AG04449 (cell line): ENCODE results near the gene ZBTB16.
"Not testable (repeated sequence)": the region's sequence is repeated elsewhere in the genome, so short reads cannot be mapped to it uniquely, and the experiment has no call there.

Source experiments
- CTCF ChIA-PET: fragments of 350-600 bp; formaldehyde crosslinking; extraction: SDS; loops from one replicate; lab custom pipeline; 2021; ENCODE audit warnings: antibody characterized with exemption; lab: Yijun Ruan, JAX
- POLR2A ChIA-PET: fragments of 400-600, 350-600 bp; formaldehyde crosslinking; extraction: SDS; loops from one replicate; lab custom pipeline; 2020; ENCODE audit warnings: antibody characterized with exemption, inconsistent platforms; lab: Yijun Ruan, JAX
- DNase-seq: peaks from one replicate; pipeline ENCODE4 v3.0.0-alpha.2; 2010; ENCODE audit warnings: low read depth, low spot score
- H3K4me3 ChIP-seq: 2 replicates; pipeline ENCODE4 v1.5.1; 2011; ENCODE audit warnings: low read depth, mild to moderate bottlenecking, control low read depth, low read length
- CTCF ChIP-seq: IDR thresholded peaks from one replicate; pipeline ENCODE4 v1.5.1; 2011; ENCODE audit warnings: mild to moderate bottlenecking, moderate library complexity, low read length, control low read depth, inconsistent platforms; ENCODE audit not compliant: insufficient read depth; ENCODE audit errors: missing control alignments

ZBTB16 gene

GRCh38 chr11:114049050-114049449, 10.5 kb upstream of the ZBTB16 start:
- TF ChIP-seq CTCF, result no peak
- CTCF ChIA-PET, result no interaction called here
- POLR2A ChIA-PET, result no interaction called here
- DNase-seq, result no peak
- no peak overlapping the region for H3K4me3 ChIP-seq

- DNase-seq, CTCF ChIA-PET, POLR2A ChIA-PET, H3K4me3 ChIP-seq: not testable (repeated sequence)
Observed at GRCh38 chr11:114049766-114050165, 9.7 kb upstream of the ZBTB16 start.

GRCh38 chr11:114050258-114050927, 9.1 kb upstream of the ZBTB16 start:
- ChIA-PET CTCF (no interaction called here), POLR2A (no interaction called here)
- no peak for TF ChIP-seq CTCF
- no peak for DNase-seq
- no peak overlapping the region for H3K4me3 ChIP-seq

- TF ChIP-seq CTCF, result no peak
- DNase-seq, result no peak
- ChIA-PET POLR2A (no interaction called here), CTCF (interaction anchor here (1.5 kb wide), 1 partner anchor 210 kb away, joined by 3 read pairs; no protein-coding TSS in a partner anchor)
- H3K4me3 ChIP-seq, result no peak overlapping the region
Observed at GRCh38 chr11:114051558-114051957, 8.0 kb upstream of the ZBTB16 start.

- TF ChIP-seq CTCF, result no peak
- POLR2A ChIA-PET, result no interaction called here
- no peak for DNase-seq
- CTCF ChIA-PET, result interaction anchor here (1.5 kb wide), 1 partner anchor 209 kb away, joined by 3 read pairs; no protein-coding TSS in a partner anchor
- H3K4me3 ChIP-seq, result no peak overlapping the region
Observed at GRCh38 chr11:114052160-114052559, 7.4 kb upstream of the ZBTB16 start.

- H3K4me3 ChIP-seq, result no peak overlapping the region
- no peak for TF ChIP-seq CTCF
- no peak for DNase-seq
- ChIA-PET POLR2A (no interaction called here), CTCF (no interaction called here)
Observed at GRCh38 chr11:114053406-114053805, 6.1 kb upstream of the ZBTB16 start.

- POLR2A ChIA-PET, result no interaction called here
- DNase-seq, result no peak
- TF ChIP-seq CTCF, result no peak
- no peak overlapping the region for H3K4me3 ChIP-seq
- CTCF ChIA-PET, result no interaction called here
Observed at GRCh38 chr11:114054806-114055205, 4.7 kb upstream of the ZBTB16 start.
